IPS-11a (cell line): ENCODE measurements around the gene SUN3.

Source experiments
- H3K4me3 ChIP-seq: one replicate; pipeline ENCODE4 v1.5.1; 2013; ENCODE audit warnings: low read depth, low read length, control low read depth

The SUN3 gene

DNA sequence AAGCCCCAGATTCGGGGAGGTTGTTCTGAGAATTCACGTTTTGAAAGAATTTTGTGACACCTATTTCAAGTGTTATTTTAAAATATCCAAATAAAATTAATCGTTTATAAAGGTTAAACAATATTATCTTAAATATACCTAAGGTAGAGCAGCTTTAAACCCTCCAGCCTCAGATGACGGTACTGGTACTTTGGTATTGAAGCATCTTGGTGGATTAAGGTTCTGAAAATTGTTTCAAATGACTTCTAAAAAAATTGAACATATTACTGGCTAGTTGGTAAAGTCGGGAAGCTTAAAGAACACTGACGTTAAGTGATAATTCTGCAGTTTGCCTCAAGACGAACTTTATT lies 49.1 kb downstream of the SUN3 start:
- H3K4me3 ChIP-seq = peak overlapping the region; percentile 85

DNA sequence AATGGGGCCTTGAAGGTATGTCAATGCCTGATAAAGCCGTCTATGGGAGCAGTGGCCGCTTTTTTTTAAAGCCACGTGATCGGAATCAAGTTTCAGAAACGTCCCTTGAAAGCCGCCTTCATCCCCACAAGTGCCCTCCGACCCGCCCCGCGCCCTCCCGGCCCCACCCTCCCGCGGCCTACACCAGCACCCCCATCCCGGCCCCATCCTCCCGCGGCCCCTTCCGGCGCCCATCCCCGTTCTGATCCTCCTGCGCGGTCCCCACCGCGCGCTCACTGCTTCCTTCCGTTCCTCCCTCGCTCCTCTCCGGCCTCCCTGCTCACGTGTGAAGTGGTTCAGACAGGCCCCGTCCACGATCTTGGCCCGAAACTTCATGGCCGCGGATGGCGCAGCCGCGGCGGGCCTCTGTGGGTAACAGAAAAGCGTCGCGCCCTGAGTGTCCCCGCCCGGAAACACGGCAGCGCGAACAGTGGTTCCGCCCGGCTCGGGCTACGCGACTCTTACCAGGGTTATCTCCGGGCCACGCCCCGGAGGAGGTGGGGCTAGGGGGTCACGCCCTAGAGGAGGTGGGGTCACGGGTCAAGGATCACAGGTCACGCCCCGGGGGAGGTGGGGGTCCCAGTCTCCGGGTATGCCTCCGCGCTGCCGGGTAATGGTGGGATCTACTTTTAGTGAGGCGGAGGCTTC lies 49.6 kb downstream of the SUN3 start, which contains the start of gene HUS1:
HUS1 (minus strand) TSS at position 471 of the 687 bp plus-strand sequence; CDS start at position 375, 96 bp downstream.
- peak within 1 kb of the TSS; percentile 85 for H3K4me3 ChIP-seq

DNA sequence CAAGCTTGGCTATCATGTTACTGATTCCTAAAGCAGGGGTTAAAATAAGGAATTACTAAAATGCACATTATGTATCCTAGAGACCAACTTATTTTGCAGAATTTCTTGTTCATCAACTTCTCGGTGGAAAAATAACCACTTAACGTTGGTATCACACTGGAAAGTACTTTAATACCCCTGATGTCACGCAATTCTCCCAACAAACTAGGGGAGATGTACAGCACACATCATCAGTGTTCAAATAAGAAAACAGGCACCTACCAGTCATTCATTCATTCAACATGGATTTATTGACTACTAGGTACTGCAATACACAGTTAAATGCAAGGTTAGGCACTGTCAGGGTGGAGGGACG lies 50.1 kb downstream of the SUN3 start:
- H3K4me3 ChIP-seq = peak overlapping the region; percentile 85

GRCh38 chr7:47973739-47974138 lies 55.2 kb downstream of the SUN3 start:
- no peak overlapping the region for H3K4me3 ChIP-seq

DNA sequence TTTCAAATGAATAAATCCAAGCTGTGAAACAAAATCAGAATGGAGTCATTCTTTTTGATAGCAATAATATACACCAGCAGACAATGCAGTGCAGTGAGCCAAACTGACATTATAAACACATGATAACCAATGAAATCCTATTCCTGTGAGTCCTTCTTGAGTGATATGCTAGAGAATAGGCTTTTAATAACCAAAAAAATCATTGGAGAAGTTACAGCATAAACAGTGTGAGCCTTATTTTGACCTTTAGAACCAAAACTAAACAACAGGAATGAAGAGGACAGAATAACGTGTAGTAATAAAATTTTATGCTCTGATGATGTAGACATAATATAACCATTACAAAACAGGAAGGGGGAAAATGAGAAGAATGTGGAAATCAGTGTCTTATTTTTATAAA lies 58.1 kb downstream of the SUN3 start:
- H3K4me3 ChIP-seq = no peak overlapping the region

GRCh38 chr7:47968847-47969774 lies 59.8 kb downstream of the SUN3 start:
- H3K4me3 ChIP-seq = no peak overlapping the region

DNA sequence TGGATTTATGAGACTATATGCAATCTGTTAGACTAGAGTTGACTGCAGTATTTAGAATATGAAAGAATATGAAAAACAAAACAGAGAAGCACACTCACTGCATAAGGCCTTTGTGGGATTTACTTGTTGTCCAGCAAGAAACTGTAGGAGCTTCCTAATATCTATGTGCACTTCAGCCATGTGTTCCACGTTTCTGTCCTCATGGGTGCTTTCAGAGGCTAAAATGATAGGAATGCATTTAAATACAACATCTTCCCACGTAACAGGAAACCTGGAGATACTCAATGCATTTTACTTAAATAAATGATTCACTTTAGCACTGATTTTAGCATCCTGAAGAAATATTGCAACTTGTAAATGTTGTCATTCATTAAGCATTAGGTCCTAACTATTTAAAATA lies 61.2 kb downstream of the SUN3 start:
- no peak overlapping the region for H3K4me3 ChIP-seq

DNA sequence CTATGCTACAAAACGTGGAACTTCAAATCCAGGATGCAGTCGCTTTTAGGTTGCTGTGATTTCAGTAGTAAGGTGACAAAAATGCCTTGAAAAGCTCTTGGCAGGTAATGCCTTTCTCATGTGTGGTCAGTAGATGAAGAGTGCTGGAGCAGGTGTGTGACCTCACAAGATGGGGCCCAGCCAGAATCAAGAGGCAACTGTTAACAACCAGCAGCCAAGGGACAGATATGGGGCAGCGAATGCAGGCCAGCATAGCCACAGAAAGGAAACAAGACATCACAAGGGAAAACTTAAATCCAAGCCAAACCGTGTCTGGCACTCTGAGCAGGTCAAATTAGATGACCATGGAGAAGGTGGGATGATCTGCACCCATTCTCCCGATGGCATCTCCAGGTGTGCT lies 61.8 kb downstream of the SUN3 start:
- H3K4me3 ChIP-seq = no peak overlapping the region

DNA sequence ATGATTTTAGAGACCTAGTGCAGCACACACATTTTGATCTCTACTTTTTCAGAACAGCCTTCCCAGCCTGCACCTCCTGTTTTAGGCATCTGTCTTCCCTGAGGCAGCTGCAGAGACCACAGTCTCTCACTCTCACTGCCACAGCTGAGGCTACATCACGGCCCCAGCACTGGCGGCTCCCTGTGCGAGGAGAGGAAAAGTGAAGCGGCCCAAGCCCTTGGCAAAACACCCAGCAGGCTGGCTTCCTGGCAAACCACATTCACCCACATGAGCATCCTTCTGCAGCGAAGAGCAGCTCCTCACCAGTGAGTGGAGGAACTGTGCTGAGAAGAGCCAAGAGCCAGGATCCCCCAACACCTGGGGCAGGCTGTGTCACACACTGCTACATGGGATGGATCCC lies 63.5 kb downstream of the SUN3 start:
- no peak overlapping the region for H3K4me3 ChIP-seq

- H3K4me3 ChIP-seq = no peak overlapping the region
Measured at GRCh38 chr7:47962262-47962661, 66.6 kb downstream of the SUN3 start.

GRCh38 chr7:47957156-47957555 lies 71.8 kb downstream of the SUN3 start:
- H3K4me3 ChIP-seq = no peak overlapping the region

DNA sequence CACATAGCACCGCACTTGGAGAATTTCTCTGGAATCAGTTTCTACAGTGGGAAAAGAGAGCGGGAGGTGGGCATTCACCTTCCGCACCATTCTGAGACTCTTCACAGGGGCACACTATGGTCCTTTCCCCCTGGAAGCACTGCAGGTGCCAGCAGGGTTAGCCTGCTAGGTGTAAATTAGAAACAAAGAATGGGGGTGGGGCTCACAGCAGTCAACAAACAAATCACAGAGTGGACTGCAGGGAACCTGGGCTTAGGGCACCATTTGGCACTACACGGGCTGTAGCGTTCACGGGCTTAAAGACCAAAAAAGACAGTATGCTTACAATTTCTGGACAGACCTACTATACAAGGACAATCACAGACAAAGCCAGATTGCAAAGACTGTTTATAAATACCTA lies 72.7 kb downstream of the SUN3 start:
- no peak overlapping the region for H3K4me3 ChIP-seq

DNA sequence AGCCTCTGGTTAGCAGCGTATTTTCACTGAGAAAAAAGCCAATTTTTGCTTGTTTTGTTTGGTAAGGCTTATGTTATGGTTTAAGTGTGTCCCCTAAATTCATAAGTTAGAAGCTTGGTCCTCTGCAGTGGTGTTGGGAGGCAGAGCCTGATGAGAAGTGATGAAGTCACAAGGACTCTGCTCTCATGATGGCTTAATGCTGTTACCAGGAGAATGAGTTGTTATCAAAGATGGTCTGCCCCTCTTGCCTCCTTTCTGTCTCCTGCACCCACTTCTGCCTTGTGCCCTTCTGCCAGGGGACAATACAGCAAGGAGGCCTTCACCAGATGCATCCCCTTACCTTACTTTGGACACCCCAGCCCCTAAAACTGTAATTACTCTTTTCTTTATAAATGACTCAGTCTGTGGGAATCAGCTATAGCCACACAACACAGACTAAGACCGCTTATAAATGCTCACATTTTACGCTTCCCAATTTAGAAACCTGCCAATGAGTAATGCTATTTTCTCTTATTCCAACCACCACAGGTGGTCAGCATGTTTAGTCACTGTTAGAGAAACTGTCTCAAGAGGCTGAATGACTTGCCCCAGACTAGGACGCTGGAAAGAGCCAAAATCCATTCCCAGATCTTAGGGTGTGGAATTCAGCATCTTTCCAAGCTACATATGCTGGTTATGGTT lies 74.5 kb downstream of the SUN3 start:
- no peak overlapping the region for H3K4me3 ChIP-seq

DNA sequence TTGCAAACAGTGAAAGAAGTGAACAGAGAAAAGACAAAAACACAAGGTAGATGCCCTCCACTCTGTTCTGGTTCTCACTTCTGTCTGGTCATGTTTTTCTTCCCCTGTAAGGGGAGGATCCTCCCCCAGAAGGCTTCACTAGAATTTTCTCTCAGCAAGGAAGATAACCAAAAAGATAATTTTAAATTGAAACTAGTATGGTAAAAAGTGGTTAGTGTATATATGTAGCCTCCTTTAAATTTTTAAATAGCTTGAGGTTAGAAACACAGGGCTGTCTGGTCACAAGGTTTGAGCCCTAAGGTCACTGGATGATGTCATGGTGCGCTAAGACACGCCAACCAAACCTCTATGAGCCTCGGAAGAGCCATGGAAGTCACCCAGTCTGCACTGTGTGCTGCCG lies 75.1 kb downstream of the SUN3 start:
- H3K4me3 ChIP-seq = no peak overlapping the region

GRCh38 chr7:47952224-47952623 lies 76.7 kb downstream of the SUN3 start:
- no peak overlapping the region for H3K4me3 ChIP-seq

- no peak overlapping the region for H3K4me3 ChIP-seq
Measured at GRCh38 chr7:47951374-47951773, 77.5 kb downstream of the SUN3 start.

DNA sequence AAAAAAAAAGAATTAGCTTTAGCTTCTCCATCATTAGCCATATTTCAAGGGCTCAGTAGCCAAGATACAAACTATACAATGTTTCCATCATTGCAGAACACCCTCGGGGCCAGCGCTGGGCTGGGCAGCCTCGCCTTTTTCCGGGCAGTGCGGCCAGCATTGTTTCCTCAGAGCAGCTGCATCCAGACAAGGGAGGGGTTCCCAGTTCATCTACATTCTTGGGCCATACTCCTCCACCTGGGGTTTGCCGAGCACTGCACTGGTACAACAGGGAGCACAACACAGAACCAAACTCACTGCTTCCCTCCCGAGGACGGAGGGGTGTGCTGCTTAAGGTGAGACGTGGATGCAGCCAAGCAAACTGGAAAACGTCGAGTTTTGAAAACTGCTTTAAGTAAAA lies 78.2 kb downstream of the SUN3 start:
- no peak overlapping the region for H3K4me3 ChIP-seq

- no peak overlapping the region for H3K4me3 ChIP-seq
Measured at GRCh38 chr7:47949703-47950102, 79.2 kb downstream of the SUN3 start.

DNA sequence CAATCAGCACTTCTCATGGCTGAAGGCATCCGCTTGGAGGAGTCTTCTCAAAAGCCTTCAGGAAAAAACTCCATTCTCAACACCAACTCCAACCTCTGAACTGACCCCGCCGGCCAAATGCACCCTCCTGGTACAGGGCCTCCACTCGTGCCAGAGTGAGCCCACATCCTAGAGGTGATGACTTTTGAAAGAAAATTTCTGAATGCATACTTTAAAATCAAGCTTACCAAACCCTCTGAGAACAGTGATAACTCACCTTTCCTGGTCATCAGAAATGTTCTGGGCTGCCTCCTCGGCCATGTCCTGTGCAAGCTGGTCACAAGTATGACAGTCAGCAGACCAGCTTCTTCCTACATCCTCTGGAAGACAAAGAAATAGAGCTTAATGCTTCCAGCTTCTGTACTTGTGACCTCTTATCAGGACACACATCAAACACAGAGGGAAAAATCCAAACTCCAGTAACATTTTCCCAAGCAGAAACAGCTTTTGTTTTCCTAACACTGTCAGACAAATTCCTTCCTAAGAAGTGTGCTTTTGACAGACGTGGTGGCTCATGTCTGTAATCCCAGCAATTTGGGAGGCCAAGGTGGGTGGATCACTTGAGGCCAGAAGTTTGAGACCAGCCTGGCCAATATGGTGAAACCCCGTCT lies 80.6 kb downstream of the SUN3 start, which contains the start of gene PKD1L1:
PKD1L1 (minus strand) TSS at position 326 of the 650 bp plus-strand sequence; CDS start at position 300, 26 bp downstream.
- H3K4me3 ChIP-seq = no peak within 1 kb of the TSS

DNA sequence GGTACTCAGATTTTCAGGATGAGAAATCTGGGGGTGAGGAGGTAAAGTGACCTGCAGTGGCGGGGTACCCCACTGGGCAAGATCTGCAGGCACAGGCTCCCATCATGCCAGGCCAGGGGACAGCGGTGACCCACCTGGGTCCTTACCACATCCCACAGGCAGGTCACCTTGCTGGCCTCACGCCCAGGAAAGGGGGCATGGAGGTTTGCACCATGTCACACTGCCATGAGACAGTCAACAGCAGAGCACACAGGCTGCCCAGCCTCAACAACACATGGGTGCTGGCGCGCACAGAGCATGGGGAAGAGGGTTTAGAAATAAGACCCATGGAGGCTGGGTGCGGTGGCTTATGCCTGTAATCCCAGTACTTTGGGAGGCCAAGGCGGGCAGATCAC lies 81.6 kb downstream of the SUN3 start:
- no peak overlapping the region for H3K4me3 ChIP-seq
